ENCODE results near the gene CD2. TPM values are rescaled to one million over a fixed set of nuclear protein-coding genes. Genes with fewer than 3 reads are reported as not detected.

CD2 gene
- total RNA-seq, 1 experiment from 2014 or later: 0.10 TPM

GRCh38 chr1:116771997-116772647, 17.9 kb downstream of the CD2 start:
- no peaks in the 10 kb centered on the region for H3K27me3 ChIP-seq (ENCODE audit: control insufficient read depth, insufficient read depth, low read length)
- no peak overlapping the region for H3K27ac ChIP-seq (ENCODE audit: low read length)
- intact Hi-C loops (cut with micrococcal nuclease; ENCODE audit: unreplicated experiment): no loop called here
- POLR2A ChIA-PET: no interaction called here
- in situ Hi-C loops (cut with HindIII; ENCODE audit: low pct_unique_long_range_greater_than_20kb, low sequenced_read_pairs): no loop called here
- no TSS peak for BruUV-seq (replicated peaks)
- no peaks in the 10 kb centered on the region for H3K4me1 ChIP-seq (ENCODE audit: control insufficient read depth, insufficient read depth, low read length)
- H3K36me3 ChIP-seq (ENCODE audit: control insufficient read depth, insufficient read depth, low read length): no peaks in the 10 kb centered on the region
- no peaks in the 10 kb centered on the region for H3K9me3 ChIP-seq (ENCODE audit: control insufficient read depth, insufficient read depth, low read depth, low read length)
- DNase-seq (ENCODE audit: low read depth, low spot score): no peak
- TF ChIP-seq SIN3A (IDR thresholded peaks at IDR 0.05; ENCODE audit: borderline replicate concordance, insufficient read depth, low read depth, low read length) (no peak), TCF7L2 (IDR thresholded peaks at IDR 0.05; ENCODE audit: low read depth, low read length) (no peak), REST (IDR thresholded peaks at IDR 0.05; ENCODE audit: insufficient read depth in 1 of 2, low read depth in 2 of 2, low read length in 1 of 2) (no peak), CTCF (IDR thresholded peaks at IDR 0.05) (no peak), POLR2AphosphoS5 (IDR thresholded peaks at IDR 0.05; ENCODE audit: low read depth, low read length) (no peak)
- ATAC-seq: no peak
- CTCF ChIA-PET: no interaction called here
- no peak overlapping the region for H3K4me3 ChIP-seq (ENCODE audit: low read depth in 2 of 2, low read length in 2 of 2)

- Histone ChIP-seq H3K9me3 (ENCODE audit: control insufficient read depth, insufficient read depth, low read depth, low read length) (no peaks in the 10 kb centered on the region), H3K27ac (ENCODE audit: low read length) (no peak overlapping the region), H3K4me3 (ENCODE audit: low read depth in 2 of 2, low read length in 2 of 2) (no peak overlapping the region), H3K4me1 (ENCODE audit: control insufficient read depth, insufficient read depth, low read length) (no peaks in the 10 kb centered on the region), H3K27me3 (ENCODE audit: control insufficient read depth, insufficient read depth, low read length) (no peaks in the 10 kb centered on the region), H3K36me3 (ENCODE audit: control insufficient read depth, insufficient read depth, low read length) (no peaks in the 10 kb centered on the region)
- intact Hi-C loops (cut with micrococcal nuclease; ENCODE audit: unreplicated experiment) (no loop called here), in situ Hi-C loops (cut with HindIII; ENCODE audit: low pct_unique_long_range_greater_than_20kb, low sequenced_read_pairs) (no loop called here)
- POLR2A ChIA-PET: no interaction called here
- ATAC-seq (no peak), DNase-seq (ENCODE audit: low read depth, low spot score) (no peak)
- CTCF ChIA-PET: no interaction called here
- TF ChIP-seq POLR2AphosphoS5 (IDR thresholded peaks at IDR 0.05; ENCODE audit: low read depth, low read length): no peak
- no peak for TF ChIP-seq SIN3A (IDR thresholded peaks at IDR 0.05; ENCODE audit: borderline replicate concordance, insufficient read depth, low read depth, low read length)
- TF ChIP-seq TCF7L2 (IDR thresholded peaks at IDR 0.05; ENCODE audit: low read depth, low read length): no peak
- no peak for TF ChIP-seq CTCF (IDR thresholded peaks at IDR 0.05)
- no peak for TF ChIP-seq REST (IDR thresholded peaks at IDR 0.05; ENCODE audit: insufficient read depth in 1 of 2, low read depth in 2 of 2, low read length in 1 of 2)
- BruUV-seq (replicated peaks): no TSS peak
Observed at GRCh38 chr1:116772648-116773045, 18.4 kb downstream of the CD2 start.

All from Panc1 (cell line).